Osteocyte (in vitro differentiated cells): Measurements from ENCODE around the gene LYSET. TPM values are rescaled to one million over a fixed set of nuclear protein-coding genes. Genes with fewer than 3 reads are reported as not detected.

Experiments used
- DNase-seq: peaks from one replicate; pipeline ENCODE4 v3.0.0; 2021; ENCODE audit warnings: mixed read lengths; ENCODE audit not compliant: unreplicated experiment; ENCODE audit errors: extremely low spot score
- H3K27ac Mint-ChIP-seq: one replicate; pipeline ENCODE4 v1.8.0; 2021; ENCODE audit warnings: mild to moderate bottlenecking, mixed read lengths; ENCODE audit not compliant: unreplicated experiment
- H3K27me3 Mint-ChIP-seq: one replicate; pipeline ENCODE4 v1.8.0; 2021; ENCODE audit warnings: mixed read lengths; ENCODE audit not compliant: unreplicated experiment
- H3K36me3 Mint-ChIP-seq: one replicate; pipeline ENCODE4 v1.8.0; 2021; ENCODE audit warnings: mixed read lengths; ENCODE audit not compliant: unreplicated experiment
- H3K4me1 Mint-ChIP-seq: one replicate; pipeline ENCODE4 v1.8.0; 2021; ENCODE audit warnings: mixed read lengths; ENCODE audit not compliant: unreplicated experiment
- H3K4me3 Mint-ChIP-seq: one replicate; pipeline ENCODE4 v1.8.0; 2021; ENCODE audit warnings: mild to moderate bottlenecking, moderate library complexity, mixed read lengths; ENCODE audit not compliant: unreplicated experiment
- H3K9me3 Mint-ChIP-seq: one replicate; pipeline ENCODE4 v1.8.0; 2021; ENCODE audit warnings: mixed read lengths; ENCODE audit not compliant: unreplicated experiment
- total RNA-seq: library from RNA; stranded (reverse); gene quantifications from 2 replicates; pipeline ENCODE4 v1.2.1, GENCODE V29; 2021
- TF ChIP-seq, protein P1 (sequence below): fragments of 200-600 bp; sonication (generic); IDR thresholded peaks from 2 replicates; pipeline ENCODE4 v1.5.0; 2021; ENCODE audit warnings: antibody characterized with exemption, mild to moderate bottlenecking, moderate library complexity

LYSET gene
- total RNA-seq, 1 donor from 2014 or later, result 23.1 TPM

DNA sequence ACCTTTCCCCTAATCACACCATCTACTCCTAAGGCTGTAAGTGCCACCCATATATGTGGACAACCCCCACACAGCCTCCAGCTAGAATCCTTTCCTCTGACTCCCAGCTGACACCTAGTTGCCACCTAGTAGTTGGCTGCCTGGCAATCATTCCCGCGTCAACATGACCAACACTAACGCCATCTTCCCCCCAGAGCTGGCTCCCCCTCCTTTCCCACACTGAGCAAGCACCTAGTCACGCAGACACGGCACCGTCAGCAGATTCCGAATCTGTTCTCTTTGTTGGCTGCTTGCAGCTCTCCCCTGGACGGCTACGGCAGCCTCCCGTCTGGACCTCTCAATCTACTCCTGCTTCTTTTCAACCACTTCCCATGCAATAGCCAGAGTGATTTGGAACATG lies 49.7 kb downstream of the LYSET start:
- Mint-ChIP-seq H3K27me3 (no peaks in the 10 kb centered on the region), H3K27ac (no peak overlapping the region), H3K4me3 (no peak overlapping the region), H3K36me3 (peaks cover 5% of the 10 kb centered on the region), H3K9me3 (no peaks in the 10 kb centered on the region), H3K4me1 (peaks cover 2% of the 10 kb centered on the region)
- no peak for DNase-seq
- TF ChIP-seq, protein P1, sequence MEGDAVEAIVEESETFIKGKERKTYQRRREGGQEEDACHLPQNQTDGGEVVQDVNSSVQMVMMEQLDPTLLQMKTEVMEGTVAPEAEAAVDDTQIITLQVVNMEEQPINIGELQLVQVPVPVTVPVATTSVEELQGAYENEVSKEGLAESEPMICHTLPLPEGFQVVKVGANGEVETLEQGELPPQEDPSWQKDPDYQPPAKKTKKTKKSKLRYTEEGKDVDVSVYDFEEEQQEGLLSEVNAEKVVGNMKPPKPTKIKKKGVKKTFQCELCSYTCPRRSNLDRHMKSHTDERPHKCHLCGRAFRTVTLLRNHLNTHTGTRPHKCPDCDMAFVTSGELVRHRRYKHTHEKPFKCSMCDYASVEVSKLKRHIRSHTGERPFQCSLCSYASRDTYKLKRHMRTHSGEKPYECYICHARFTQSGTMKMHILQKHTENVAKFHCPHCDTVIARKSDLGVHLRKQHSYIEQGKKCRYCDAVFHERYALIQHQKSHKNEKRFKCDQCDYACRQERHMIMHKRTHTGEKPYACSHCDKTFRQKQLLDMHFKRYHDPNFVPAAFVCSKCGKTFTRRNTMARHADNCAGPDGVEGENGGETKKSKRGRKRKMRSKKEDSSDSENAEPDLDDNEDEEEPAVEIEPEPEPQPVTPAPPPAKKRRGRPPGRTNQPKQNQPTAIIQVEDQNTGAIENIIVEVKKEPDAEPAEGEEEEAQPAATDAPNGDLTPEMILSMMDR, result no peak

Other genes starting within 250 kb of the LYSET start
- 31.2 and 32.8 TPM in 2 replicates for gene ITPK1, start 69.4 kb upstream of the LYSET start, total RNA-seq
- 25.4 and 27.1 TPM in 2 replicates for gene MOAP1, start 420 bp upstream of the LYSET start, total RNA-seq
- 8.8 and 10.4 TPM in 2 replicates for gene GON7, start 21.7 kb downstream of the LYSET start, total RNA-seq
- 22.2 and 24.7 TPM in 2 replicates for gene UBR7, start 21.9 kb downstream of the LYSET start, total RNA-seq
- 43.4 and 45.9 TPM in 2 replicates for gene BTBD7, start 147.7 kb downstream of the LYSET start, total RNA-seq
- gene COX8C, start 161.9 kb downstream of the LYSET start, total RNA-seq, result not detected in 2 replicates
- gene UNC79, start 245.6 kb downstream of the LYSET start, total RNA-seq, result 0.08 and 0.10 TPM in 2 replicates